ENCODE measurements around the gene ZDHHC16.

DNA sequence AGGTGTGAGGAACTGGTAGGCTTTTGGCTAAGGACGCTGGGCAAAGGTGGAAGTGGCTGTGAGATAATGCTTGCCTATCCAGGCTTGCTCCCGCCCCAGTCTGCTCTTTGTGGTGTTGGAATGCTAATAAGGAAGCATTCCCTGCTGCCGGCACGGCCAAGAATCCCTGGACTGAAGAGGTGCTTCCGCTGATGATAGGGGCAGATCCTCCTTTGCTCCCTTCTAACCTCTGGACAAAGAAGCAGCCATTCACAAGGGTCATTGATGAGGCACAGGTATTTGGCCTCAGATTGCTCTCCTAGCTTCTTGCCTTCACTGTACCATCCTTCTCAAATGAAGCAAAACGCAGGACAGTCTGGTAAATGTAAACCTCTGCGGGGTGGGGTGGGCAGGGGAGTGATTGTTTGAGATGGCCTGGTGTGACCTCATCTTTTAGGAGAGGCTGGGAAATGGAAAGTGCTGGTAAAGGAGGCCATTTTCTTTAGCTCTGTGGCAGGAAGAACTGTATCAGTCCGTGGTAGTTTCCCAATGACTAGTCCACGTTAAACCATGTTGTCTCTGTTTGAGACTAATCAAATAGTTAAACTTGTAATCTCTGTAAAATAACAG is 18.3 kb upstream of the ZDHHC16 start:
- TF ChIP-seq POLR2AphosphoS5 (IDR thresholded peaks at IDR 0.05) (no peak), POLR2A (IDR thresholded peaks at IDR 0.05) (no peak)

Data from spleen (tissue), 3 donors.